H1 (cell line): ENCODE data around the gene LTC4S. TPM values are rescaled to one million over a fixed set of nuclear protein-coding genes. Genes with fewer than 3 reads are reported as not detected.

Experiments
- CTCF ChIA-PET: fragments of 300-600 bp; sonication (Branson Sonifier 250); formaldehyde crosslinking; loops from one replicate; lab custom pipeline; 2021; ENCODE audit not compliant: partially characterized antibody; lab: Charles Lee
- POLR2A ChIA-PET: fragments of 300-600 bp; sonication (Branson Sonifier 250); formaldehyde crosslinking; loops from one replicate; lab custom pipeline; 2021; ENCODE audit warnings: inconsistent platforms; ENCODE audit not compliant: partially characterized antibody; lab: Charles Lee
- DNase-seq, 2 experiments: peaks; one replicate each; pipeline versions ENCODE4 v3.0.0 to v3.0.0-alpha.2; 2010 to 2022; ENCODE audit warnings: low spot score in 2 of 2, low read depth in 1 of 2, mixed read lengths in 1 of 2
- FAIRE-seq: peaks from 2 replicates; lab custom pipeline; 2011; peaks lifted over from hg19 to GRCh38; lab: Jason Lieb, UNC
- H2AFZ ChIP-seq: 2 replicates; pipeline ENCODE4 v1.8.1; 2012; ENCODE audit warnings: low read length, inconsistent platforms
- H2AK5ac ChIP-seq: 2 replicates; pipeline ENCODE4 v1.6.1; 2013; ENCODE audit warnings: low read depth, low read length
- H2BK120ac ChIP-seq: replicated peaks from 2 replicates; pipeline ENCODE3; 2013; ENCODE audit warnings: low read depth, low read length, inconsistent platforms
- H2BK12ac ChIP-seq: 2 replicates; pipeline ENCODE4 v1.6.1; 2013; ENCODE audit warnings: low read depth, low read length
- H2BK15ac ChIP-seq: 2 replicates; pipeline ENCODE4 v1.6.1; 2013; ENCODE audit warnings: low read length
- H2BK20ac ChIP-seq: 2 replicates; pipeline ENCODE4 v1.6.1; 2013; ENCODE audit warnings: low read length
- H2BK5ac ChIP-seq: 2 replicates; pipeline ENCODE4 v1.6.1; 2013; ENCODE audit warnings: low read depth, low read length
- H3K14ac ChIP-seq: 2 replicates; pipeline ENCODE4 v1.6.1; 2013; ENCODE audit warnings: inconsistent platforms; ENCODE audit not compliant: insufficient read length
- H3K18ac ChIP-seq: 2 replicates; pipeline ENCODE4 v1.6.1; 2013; ENCODE audit warnings: low read length; ENCODE audit errors: extremely low read depth
- H3K23ac ChIP-seq: 2 replicates; pipeline ENCODE4 v1.6.1; 2013; ENCODE audit warnings: inconsistent platforms; ENCODE audit not compliant: insufficient read length
- H3K23me2 ChIP-seq: 2 replicates; pipeline ENCODE4 v1.6.1; 2013; ENCODE audit warnings: low read depth, low read length
- H3K27ac ChIP-seq: 2 replicates; pipeline ENCODE4 v1.6.1; 2011; ENCODE audit warnings: low read depth, low read length, inconsistent platforms
- H3K27me3 ChIP-seq, 4 experiments: replicated peaks in 1 of 4; 1 replicate in 1 of 4; 2 replicates in 3 of 4; pipeline versions ENCODE4 v1.6.1 to v1.8.1; 2011 to 2013; ENCODE audit warnings: low read length in 3 of 4, mild to moderate bottlenecking in 3 of 4, inconsistent platforms in 2 of 4, mixed read lengths in 2 of 4, moderate library complexity in 1 of 4; ENCODE audit not compliant: control insufficient read depth in 3 of 4, insufficient read depth in 3 of 4; ENCODE audit errors: extremely low read depth in 1 of 4
- H3K36me3 ChIP-seq, 4 experiments: 2 replicates each; pipeline versions ENCODE4 v1.6.1 to v1.8.1; 2011 to 2013; ENCODE audit warnings: mild to moderate bottlenecking in 4 of 4, low read length in 3 of 4, moderate library complexity in 2 of 4, control low read depth in 1 of 4, inconsistent platforms in 1 of 4; ENCODE audit not compliant: insufficient read depth in 4 of 4, control insufficient read depth in 2 of 4
- H3K4ac ChIP-seq: replicated peaks from 2 replicates; pipeline ENCODE3; 2013; ENCODE audit warnings: low read length, low read depth, mixed read lengths, inconsistent platforms; ENCODE audit not compliant: insufficient read length
- H3K4me1 ChIP-seq, 4 experiments: replicated peaks in 1 of 4; 1 replicate in 1 of 4; 2 replicates in 3 of 4; pipeline versions ENCODE4 v1.6.1 to v1.8.1; 2011 to 2013; ENCODE audit warnings: low read length in 3 of 4, inconsistent platforms in 2 of 4, mixed read lengths in 1 of 4; ENCODE audit not compliant: insufficient read depth in 4 of 4, control insufficient read depth in 3 of 4
- H3K4me2 ChIP-seq, 2 experiments: 2 replicates each; pipeline versions ENCODE4 v1.6.1 to v1.8.1; 2011 to 2013; ENCODE audit warnings: low read depth in 2 of 2, low read length in 2 of 2, control low read depth in 1 of 2, inconsistent platforms in 1 of 2, mild to moderate bottlenecking in 1 of 2; ENCODE audit not compliant: insufficient read depth in 1 of 2
- H3K4me3 ChIP-seq, 4 experiments: fragments of 200-600, 300-600 bp in 1 of 4; sonication (generic), shearing (Covaris generic), sonication (Bioruptor Twin) in 1 of 4; 2 replicates each; pipeline versions ENCODE4 v1.5.1 to v1.8.1; 2011 to 2016; ENCODE audit warnings: low read length in 4 of 4, low read depth in 3 of 4, control low read depth in 2 of 4, inconsistent platforms in 2 of 4, mild to moderate bottlenecking in 2 of 4, mixed read lengths in 1 of 4, moderate library complexity in 1 of 4; ENCODE audit not compliant: insufficient read depth in 2 of 4; ENCODE audit errors: extremely low read depth in 1 of 4
- H3K56ac ChIP-seq: replicated peaks from 2 replicates; pipeline ENCODE3; 2013; ENCODE audit warnings: low read depth, mild to moderate bottlenecking, mixed read lengths, low read length, inconsistent platforms; ENCODE audit not compliant: insufficient read length
- H3K79me1 ChIP-seq: 2 replicates; pipeline ENCODE4 v1.6.1; 2013; ENCODE audit warnings: low read depth, low read length, control low read depth
- H3K79me2 ChIP-seq, 2 experiments: 2 replicates each; pipeline versions ENCODE4 v1.6.1 to v1.8.1; 2012 to 2013; ENCODE audit warnings: low read length in 2 of 2, mild to moderate bottlenecking in 2 of 2, inconsistent platforms in 1 of 2; ENCODE audit not compliant: insufficient read depth in 2 of 2, control insufficient read depth in 1 of 2
- H3K9ac ChIP-seq, 4 experiments: replicated peaks in 1 of 4; 1 replicate in 1 of 4; 2 replicates in 3 of 4; pipeline versions ENCODE4 v1.6.1 to v1.8.1; 2011 to 2013; ENCODE audit warnings: low read depth in 3 of 4, low read length in 3 of 4, control low read depth in 2 of 4, mild to moderate bottlenecking in 2 of 4, moderate library complexity in 2 of 4, inconsistent platforms in 1 of 4; ENCODE audit errors: extremely low read depth in 1 of 4
- H3K9me3 ChIP-seq, 2 experiments: 2 replicates each; pipeline versions ENCODE4 v1.6.1 to v1.8.1; 2012 to 2013; ENCODE audit warnings: mild to moderate bottlenecking in 2 of 2, moderate library complexity in 2 of 2, control low read depth in 1 of 2, inconsistent platforms in 1 of 2, low read depth in 1 of 2, low read length in 1 of 2, mixed read lengths in 1 of 2; ENCODE audit not compliant: insufficient read depth in 2 of 2
- H4K20me1 ChIP-seq, 2 experiments: replicated peaks in 1 of 2; 2 replicates each; pipeline versions ENCODE3 to v1.8.1; 2011 to 2013; ENCODE audit warnings: inconsistent platforms in 2 of 2, low read length in 2 of 2, mild to moderate bottlenecking in 1 of 2; ENCODE audit not compliant: insufficient read depth in 2 of 2, control insufficient read depth in 1 of 2
- H4K5ac ChIP-seq: 2 replicates; pipeline ENCODE4 v1.6.1; 2013; ENCODE audit warnings: low read length, low read depth, mixed read lengths, inconsistent platforms; ENCODE audit not compliant: insufficient read length
- H4K8ac ChIP-seq: 2 replicates; pipeline ENCODE4 v1.8.0; 2013; ENCODE audit warnings: mild to moderate bottlenecking, moderate library complexity, low read length, inconsistent platforms; ENCODE audit not compliant: insufficient read depth; ENCODE audit errors: extremely low read depth
- H4K91ac ChIP-seq: replicated peaks from 2 replicates; pipeline ENCODE3; 2013; ENCODE audit warnings: low read length, mixed read lengths, inconsistent platforms; ENCODE audit not compliant: insufficient read length
- BACH1 ChIP-seq: IDR thresholded peaks from 2 replicates; pipeline ENCODE4 v1.6.1; 2012; ENCODE audit warnings: low read length, improper control_type of control experiment
- E2F6 ChIP-seq: IDR thresholded peaks from 2 replicates; pipeline ENCODE4 v1.6.1; 2012; ENCODE audit warnings: inconsistent platforms
- KDM4A ChIP-seq: IDR thresholded peaks from one replicate; pipeline ENCODE4 v1.7.1; 2012; ENCODE audit warnings: low read depth, mild to moderate bottlenecking, moderate library complexity, low read length, inconsistent platforms; ENCODE audit not compliant: severe bottlenecking
- RAD21 ChIP-seq, 2 experiments: IDR thresholded peaks in 1 of 2; conservative IDR thresholded peaks in 1 of 2; 2 replicates each; pipeline ENCODE4 v1.6.1; 2011; ENCODE audit warnings: low read depth in 2 of 2, low read length in 2 of 2, improper control_type of control experiment in 1 of 2, inconsistent platforms in 1 of 2, mild to moderate bottlenecking in 1 of 2, moderate library complexity in 1 of 2
- RBBP5 ChIP-seq: IDR thresholded peaks from 2 replicates; pipeline ENCODE4 v1.7.1; 2012; ENCODE audit warnings: low read depth, mild to moderate bottlenecking, inconsistent platforms, low read length, moderate library complexity, borderline replicate concordance
- RFX5 ChIP-seq: IDR thresholded peaks from 2 replicates; pipeline ENCODE4 v1.6.1; 2011; ENCODE audit warnings: low read depth, low read length, improper control_type of control experiment, borderline replicate concordance
- SIN3A ChIP-seq, 2 experiments: IDR thresholded peaks in 1 of 2; conservative IDR thresholded peaks in 1 of 2; 2 replicates each; pipeline ENCODE4 v1.6.1; 2011 to 2012; ENCODE audit warnings: low read length in 2 of 2, improper control_type of control experiment in 1 of 2, low read depth in 1 of 2, mild to moderate bottlenecking in 1 of 2
- SP4 ChIP-seq: IDR thresholded peaks from 2 replicates; pipeline ENCODE4 v1.6.1; 2012; ENCODE audit warnings: low read length, inconsistent platforms
- TBP ChIP-seq: IDR thresholded peaks from 2 replicates; pipeline ENCODE4 v1.6.1; 2011; ENCODE audit warnings: low read depth, low read length, improper control_type of control experiment
- TEAD4 ChIP-seq: IDR thresholded peaks from 2 replicates; pipeline ENCODE4 v1.6.1; 2012; ENCODE audit warnings: low read depth, low read length, inconsistent platforms, mixed read lengths
- WGBS, 2 experiments: shearing (Covaris generic) in 1 of 2; methylation state at CpG; one replicate each; pipeline versions ENCODE4 v1.1.6 to v1.1.7; 2013 to 2015; ENCODE audit warnings: low lambda C conversion rate in 2 of 2, mixed read lengths in 2 of 2, inconsistent platforms in 1 of 2, low coverage in 1 of 2, missing lambda C conversion rate in 1 of 2; ENCODE audit not compliant: insufficient replicate concordance in 2 of 2, insufficient coverage in 1 of 2, insufficient read length in 1 of 2; ENCODE audit errors: extremely low coverage in 1 of 2, missing lambda C conversion rate in 1 of 2; 5-methylcytosine and 5-hydroxymethylcytosine counted together
- polyA plus RNA-seq, 7 experiments: library from polyadenylated mRNA; depleted of rRNA in 3 of 7; stranded (reverse) in 5 of 7; unstranded in 2 of 7; fragments of >200 nt in 5 of 7; fragments of 200-250 nt in 2 of 7; gene quantifications; 1 replicate in 5 of 7; 2 replicates in 1 of 7; 4 replicates in 1 of 7; pipeline versions ENCODE4 v1.2.1 to v1.2.3, GENCODE V29; 2011 to 2013; ENCODE audit warnings: missing spikeins in 2 of 7, mixed read lengths in 2 of 7
- total RNA-seq: library from RNA; stranded (reverse); fragmentation: NEBNext Ultra II Directional; extraction: Animal tissue kit (Norgen Biotek cat#: 25700); gene quantifications from 2 replicates; pipeline ENCODE4 v1.2.1, GENCODE V29; 2021

Gene LTC4S
- total and polyA plus RNA-seq, 2 of the 8 experiments (the other 6 are each of a cell fraction or from before 2014, with no cell fraction given): 2.2 to 3.7 TPM

- Histone ChIP-seq H4K5ac (no peak overlapping the region), H3K23ac (no peak overlapping the region), H3K14ac (no peak overlapping the region), H3K4me3 (peak overlapping the region; percentile 32 to 62 (median 40)), H3K27ac (no peak overlapping the region), H2BK12ac (no peak overlapping the region), H2AFZ (no peak overlapping the region), H3K9me3 (no peaks in the 10 kb centered on the region), H3K79me1 (no peaks in the 10 kb centered on the region), H2AK5ac (no peak overlapping the region), H3K56ac (no peak overlapping the region), H3K27me3 (peaks cover 0 to 5% (median 2%) of the 10 kb centered on the region in 4 experiments; a peak in 2 of 7 replicates), H2BK15ac (no peak overlapping the region), H3K36me3 (peaks cover 0 to 5% (median 0%) of the 10 kb centered on the region in 4 experiments; a peak in 1 of 8 replicates), H3K4me1 (peaks cover 0 to 33% (median 29%) of the 10 kb centered on the region in 4 experiments; a peak in 6 of 7 replicates), H2BK5ac (no peak overlapping the region), H4K91ac (peak overlapping the region; percentile 32), H3K4ac (no peak overlapping the region), H2BK20ac (no peak overlapping the region), H3K9ac (no peak overlapping the region; a peak in 2 of 7 replicates), H4K8ac (no peak overlapping the region; the same call in 1 of the 2 replicates), H4K20me1 (peaks cover 0 to 3% of the 10 kb centered on the region in 2 experiments), H3K4me2 (peak overlapping the region; percentile 54 to 71), H2BK120ac (no peak overlapping the region), H3K23me2 (peaks cover 15% of the 10 kb centered on the region; the same call in 1 of the 2 replicates), H3K79me2 (peaks cover 0 to 8% of the 10 kb centered on the region in 2 experiments; a peak in 2 of 4 replicates), H3K18ac (peak overlapping the region; percentile 7; the same call in 1 of the 2 replicates)
- POLR2A ChIA-PET: interaction anchor here (1.1 to 12.6 kb wide), 8 partner anchors 10 to 253 kb away, joined by 3 to 207 read pairs (median 4); partner anchors contain the start of genes HNRNPH1, LTC4S and MGAT4B
- DNase-seq (peak in 1 of 2 experiments; percentile 77), FAIRE-seq (no peak)
- 4% methylated on average over 43 of the region's 72 CpGs; no CpG with 5 or more reads in 1 of the 2 experiments for WGBS, 2 experiments
- CTCF ChIA-PET: interaction anchor here (1.4 to 3.3 kb wide), 2 partner anchors 15 to 54 kb away, joined by 6 to 11 read pairs; no protein-coding TSS in a partner anchor
- TF ChIP-seq RAD21 (IDR thresholded peaks at IDR 0.05 in 1 of 2, conservative IDR thresholded peaks at IDR 0.05 in 1 of 2; ENCODE audit: low read depth in 2 of 2, low read length in 2 of 2) (peak in 1 of 2 experiments; percentile 20; a peak in 1 of 4 replicates), SIN3A (conservative IDR thresholded peaks at IDR 0.05 in 1 of 2, IDR thresholded peaks at IDR 0.05 in 1 of 2; ENCODE audit: low read depth in 1 of 2, low read length in 2 of 2) (no peak), BACH1 (0 out of 2 replicates have a peak, but pooled peaks have one; percentile 30), KDM4A (peak; percentile 67), SP4 (no peak), E2F6 (no peak), TBP (no peak), RBBP5 (no peak), TEAD4 (no peak), RFX5 (no peak)
Observed at GRCh38 chr5:179816796-179817469, 23.1 kb downstream of the LTC4S start.
